ENCODE data around the gene CCDC85C.

DNA sequence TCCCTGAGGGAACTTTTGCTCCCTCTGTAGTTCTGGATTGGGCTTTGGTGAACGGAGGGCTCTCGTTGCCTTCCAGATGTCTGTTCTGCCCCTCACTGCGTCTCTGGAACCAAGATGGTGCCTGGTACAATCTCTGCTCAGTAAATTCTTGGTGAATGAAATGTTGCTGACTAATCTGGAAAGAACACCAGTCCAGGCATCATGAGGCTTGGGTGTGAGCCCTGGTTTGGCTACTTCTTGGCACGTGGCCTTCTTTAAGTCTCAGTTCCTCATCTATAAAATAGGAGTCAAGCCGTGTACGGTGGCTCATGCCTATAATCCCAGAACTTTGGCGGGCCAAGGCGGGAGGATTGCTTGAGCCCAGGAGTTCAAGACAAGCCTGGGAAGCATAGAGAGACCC is 45.2 kb upstream of the CCDC85C start:
- TF ChIP-seq, protein P1, sequence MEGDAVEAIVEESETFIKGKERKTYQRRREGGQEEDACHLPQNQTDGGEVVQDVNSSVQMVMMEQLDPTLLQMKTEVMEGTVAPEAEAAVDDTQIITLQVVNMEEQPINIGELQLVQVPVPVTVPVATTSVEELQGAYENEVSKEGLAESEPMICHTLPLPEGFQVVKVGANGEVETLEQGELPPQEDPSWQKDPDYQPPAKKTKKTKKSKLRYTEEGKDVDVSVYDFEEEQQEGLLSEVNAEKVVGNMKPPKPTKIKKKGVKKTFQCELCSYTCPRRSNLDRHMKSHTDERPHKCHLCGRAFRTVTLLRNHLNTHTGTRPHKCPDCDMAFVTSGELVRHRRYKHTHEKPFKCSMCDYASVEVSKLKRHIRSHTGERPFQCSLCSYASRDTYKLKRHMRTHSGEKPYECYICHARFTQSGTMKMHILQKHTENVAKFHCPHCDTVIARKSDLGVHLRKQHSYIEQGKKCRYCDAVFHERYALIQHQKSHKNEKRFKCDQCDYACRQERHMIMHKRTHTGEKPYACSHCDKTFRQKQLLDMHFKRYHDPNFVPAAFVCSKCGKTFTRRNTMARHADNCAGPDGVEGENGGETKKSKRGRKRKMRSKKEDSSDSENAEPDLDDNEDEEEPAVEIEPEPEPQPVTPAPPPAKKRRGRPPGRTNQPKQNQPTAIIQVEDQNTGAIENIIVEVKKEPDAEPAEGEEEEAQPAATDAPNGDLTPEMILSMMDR (IDR thresholded peaks at IDR 0.05) = no peak
- no peak for TF ChIP-seq ZFX (IDR thresholded peaks at IDR 0.05; ENCODE audit: borderline replicate concordance)
